Uterus (tissue), 2 donors: Measurements from ENCODE around the gene KMT2C.

Source experiments
- POLR2A ChIP-seq, 2 donors: fragments of 450-650 bp; IDR thresholded peaks; one replicate each; pipeline ENCODE4 v1.6.1; 2016; ENCODE audit warnings: antibody characterized with exemption in 2 of 2, mild to moderate bottlenecking in 1 of 2, moderate library complexity in 1 of 2
- TF ChIP-seq, protein P1 (sequence below), 4 experiments: fragments of 200-600 bp in 2 of 4; fragments of 450-650 bp in 2 of 4; sonication (generic) in 2 of 4; IDR thresholded peaks; one replicate each; pipeline ENCODE4 v1.5.1; 2016 to 2019; ENCODE audit warnings: antibody characterized with exemption in 4 of 4, mild to moderate bottlenecking in 2 of 4, moderate library complexity in 1 of 4

DNA sequence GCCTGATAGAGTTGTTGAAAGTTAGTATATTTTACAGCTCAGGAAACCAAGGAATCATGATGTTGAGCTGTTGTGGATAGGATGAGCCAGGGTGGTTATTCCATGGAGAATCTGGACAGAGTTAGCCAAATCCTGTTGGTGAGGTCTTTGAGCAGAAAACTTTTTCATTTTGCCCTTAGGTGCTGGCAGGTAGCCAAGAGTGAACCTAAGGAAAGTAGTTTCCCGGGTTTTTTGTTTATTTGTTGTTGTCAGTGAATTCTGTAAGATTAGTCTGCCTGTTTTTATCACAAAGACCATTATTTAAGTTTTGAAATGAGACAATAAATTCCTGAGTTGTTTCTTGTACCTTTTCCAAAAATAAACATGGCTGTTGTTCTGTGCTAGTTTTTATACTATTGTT is 349.3 kb downstream of the KMT2C start:
- TF ChIP-seq, protein P1, sequence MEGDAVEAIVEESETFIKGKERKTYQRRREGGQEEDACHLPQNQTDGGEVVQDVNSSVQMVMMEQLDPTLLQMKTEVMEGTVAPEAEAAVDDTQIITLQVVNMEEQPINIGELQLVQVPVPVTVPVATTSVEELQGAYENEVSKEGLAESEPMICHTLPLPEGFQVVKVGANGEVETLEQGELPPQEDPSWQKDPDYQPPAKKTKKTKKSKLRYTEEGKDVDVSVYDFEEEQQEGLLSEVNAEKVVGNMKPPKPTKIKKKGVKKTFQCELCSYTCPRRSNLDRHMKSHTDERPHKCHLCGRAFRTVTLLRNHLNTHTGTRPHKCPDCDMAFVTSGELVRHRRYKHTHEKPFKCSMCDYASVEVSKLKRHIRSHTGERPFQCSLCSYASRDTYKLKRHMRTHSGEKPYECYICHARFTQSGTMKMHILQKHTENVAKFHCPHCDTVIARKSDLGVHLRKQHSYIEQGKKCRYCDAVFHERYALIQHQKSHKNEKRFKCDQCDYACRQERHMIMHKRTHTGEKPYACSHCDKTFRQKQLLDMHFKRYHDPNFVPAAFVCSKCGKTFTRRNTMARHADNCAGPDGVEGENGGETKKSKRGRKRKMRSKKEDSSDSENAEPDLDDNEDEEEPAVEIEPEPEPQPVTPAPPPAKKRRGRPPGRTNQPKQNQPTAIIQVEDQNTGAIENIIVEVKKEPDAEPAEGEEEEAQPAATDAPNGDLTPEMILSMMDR (IDR thresholded peaks at IDR 0.05) = no peak
- TF ChIP-seq POLR2A (IDR thresholded peaks at IDR 0.05) = no peak
